H9 (cell line): ENCODE data around the gene PIK3R5. TPM values are rescaled to one million over a fixed set of nuclear protein-coding genes. Genes with fewer than 3 reads are reported as not detected.

Experiments used
- DNase-seq: peaks from one replicate; pipeline ENCODE4 v3.0.0-alpha.2; 2017
- H2AFZ ChIP-seq: one replicate; pipeline ENCODE4 v1.6.1; 2013; ENCODE audit warnings: mild to moderate bottlenecking, low read length, control low read depth, moderate library complexity
- H2AK5ac ChIP-seq: 2 replicates; pipeline ENCODE4 v1.6.1; 2013; ENCODE audit warnings: low read length, control low read depth, mixed read lengths; ENCODE audit not compliant: insufficient read length
- H2BK120ac ChIP-seq: one replicate; pipeline ENCODE4 v1.6.1; 2013; ENCODE audit warnings: low read depth, mild to moderate bottlenecking, low read length, control low read depth, inconsistent platforms; ENCODE audit not compliant: poor library complexity, severe bottlenecking
- H2BK12ac ChIP-seq: 2 replicates; pipeline ENCODE4 v1.6.1; 2013; ENCODE audit warnings: low read length, control low read depth, mixed read lengths, low read depth; ENCODE audit not compliant: insufficient read length
- H2BK15ac ChIP-seq: 2 replicates; pipeline ENCODE4 v1.6.1; 2013; ENCODE audit warnings: low read depth, low read length, control low read depth
- H2BK20ac ChIP-seq: one replicate; pipeline ENCODE4 v1.6.1; 2013; ENCODE audit warnings: low read depth, mild to moderate bottlenecking, low read length, control low read depth, inconsistent platforms; ENCODE audit not compliant: poor library complexity, severe bottlenecking
- H2BK5ac ChIP-seq: 2 replicates; pipeline ENCODE4 v1.6.1; 2013; ENCODE audit warnings: low read length, control low read depth, mixed read lengths; ENCODE audit not compliant: insufficient read length
- H3K14ac ChIP-seq: 2 replicates; pipeline ENCODE4 v1.6.1; 2013; ENCODE audit warnings: low read length, control low read depth; ENCODE audit not compliant: insufficient read depth
- H3K18ac ChIP-seq: 2 replicates; pipeline ENCODE4 v1.6.1; 2013; ENCODE audit warnings: low read depth, mild to moderate bottlenecking, mixed read lengths, low read length, control low read depth; ENCODE audit not compliant: insufficient read length
- H3K23ac ChIP-seq: 2 replicates; pipeline ENCODE4 v1.6.1; 2013; ENCODE audit warnings: low read length, control low read depth, mixed read lengths, low read depth; ENCODE audit not compliant: insufficient read length
- H3K23me2 ChIP-seq: 2 replicates; pipeline ENCODE4 v1.6.1; 2013; ENCODE audit warnings: low read depth, mild to moderate bottlenecking, mixed read lengths, low read length, control low read depth; ENCODE audit not compliant: insufficient read length, poor library complexity, severe bottlenecking
- H3K27ac ChIP-seq: 2 replicates; pipeline ENCODE4 v1.5.1; 2013; ENCODE audit warnings: low read length, control low read depth, mixed read lengths, low read depth; ENCODE audit not compliant: insufficient read length
- H3K27me3 ChIP-seq: 2 replicates; pipeline ENCODE4 v1.6.1; 2013; ENCODE audit warnings: low read length, control low read depth, inconsistent platforms; ENCODE audit not compliant: insufficient read depth
- H3K4ac ChIP-seq: 2 replicates; pipeline ENCODE4 v1.6.1; 2013; ENCODE audit warnings: low read depth, mild to moderate bottlenecking, control low read depth, inconsistent platforms, low read length, moderate library complexity
- H3K4me1 ChIP-seq: 2 replicates; pipeline ENCODE4 v1.6.1; 2013; ENCODE audit warnings: low read length, control low read depth, inconsistent platforms; ENCODE audit not compliant: insufficient read depth
- H3K4me2 ChIP-seq: 2 replicates; pipeline ENCODE4 v1.6.1; 2013; ENCODE audit warnings: low read length, control low read depth, mixed read lengths; ENCODE audit not compliant: insufficient read length, insufficient read depth
- H3K56ac ChIP-seq: 2 replicates; pipeline ENCODE4 v1.6.1; 2013; ENCODE audit warnings: low read depth, mild to moderate bottlenecking, mixed read lengths, low read length, control low read depth; ENCODE audit not compliant: insufficient read length
- H3K79me1 ChIP-seq: 2 replicates; pipeline ENCODE4 v1.6.1; 2013; ENCODE audit warnings: low read depth, mild to moderate bottlenecking, moderate library complexity, low read length, control low read depth, inconsistent platforms; ENCODE audit not compliant: insufficient read depth, poor library complexity, severe bottlenecking
- H3K79me2 ChIP-seq: 2 replicates; pipeline ENCODE4 v1.6.1; 2013; ENCODE audit warnings: low read length, control low read depth, inconsistent platforms; ENCODE audit not compliant: insufficient read depth
- H3K9ac ChIP-seq: 2 replicates; pipeline ENCODE4 v1.6.1; 2013; ENCODE audit warnings: low read length, control low read depth, mixed read lengths; ENCODE audit not compliant: insufficient read length; ENCODE audit errors: extremely low read depth
- H3K9me3 ChIP-seq: one replicate; pipeline ENCODE4 v1.6.1; 2013; ENCODE audit warnings: low read depth, low read length, inconsistent platforms; ENCODE audit not compliant: control insufficient read depth
- H3T11ph ChIP-seq: one replicate; pipeline ENCODE4 v1.6.1; 2013; ENCODE audit warnings: mild to moderate bottlenecking, low read length, control low read depth, inconsistent platforms
- H4K20me1 ChIP-seq: one replicate; pipeline ENCODE4 v1.6.1; 2013; ENCODE audit not compliant: control insufficient read depth, insufficient read length, insufficient read depth
- H4K5ac ChIP-seq: 2 replicates; pipeline ENCODE4 v1.6.1; 2013; ENCODE audit warnings: low read depth, mild to moderate bottlenecking, mixed read lengths, low read length, control low read depth; ENCODE audit not compliant: insufficient read length
- H4K8ac ChIP-seq: replicated peaks from 2 replicates; pipeline ENCODE4 v1.6.1; 2013; ENCODE audit warnings: low read length, control low read depth, mixed read lengths, low read depth; ENCODE audit not compliant: insufficient read length
- H4K91ac ChIP-seq: 2 replicates; pipeline ENCODE4 v1.6.1; 2013; ENCODE audit warnings: low read depth, mild to moderate bottlenecking, moderate library complexity, mixed read lengths, low read length, control low read depth; ENCODE audit not compliant: insufficient read length
- H3K27ac Mint-ChIP-seq, 3 experiments: 2 replicates in 2 of 3; 3 replicates in 1 of 3; pipeline ENCODE4 v1.8.0; 2020 to 2021; ENCODE audit warnings: mixed read lengths in 3 of 3, mild to moderate bottlenecking in 1 of 3, moderate library complexity in 1 of 3
- H3K27me3 Mint-ChIP-seq: 2 replicates; pipeline ENCODE4 v1.8.0; 2021; ENCODE audit warnings: low read depth, mild to moderate bottlenecking, moderate library complexity, mixed read lengths
- H3K36me3 Mint-ChIP-seq, 3 experiments: 2 replicates in 2 of 3; 3 replicates in 1 of 3; pipeline ENCODE4 v1.8.0; 2020 to 2021; ENCODE audit warnings: low read depth in 3 of 3, mixed read lengths in 3 of 3; ENCODE audit not compliant: insufficient read depth in 1 of 3
- H3K4me1 Mint-ChIP-seq, 2 experiments: 2 replicates each; pipeline ENCODE4 v1.8.0; 2020; ENCODE audit warnings: mixed read lengths in 2 of 2
- H3K4me3 Mint-ChIP-seq, 2 experiments: 2 replicates in 1 of 2; 3 replicates in 1 of 2; pipeline ENCODE4 v1.8.0; 2020 to 2021; ENCODE audit warnings: mild to moderate bottlenecking in 2 of 2, mixed read lengths in 2 of 2, moderate library complexity in 1 of 2
- H3K9me3 Mint-ChIP-seq, 2 experiments: 2 replicates in 1 of 2; 3 replicates in 1 of 2; pipeline ENCODE4 v1.8.0; 2020; ENCODE audit warnings: mild to moderate bottlenecking in 2 of 2, mixed read lengths in 2 of 2, moderate library complexity in 1 of 2
- CTCF ChIP-seq: fragments of 200-600 bp; sonication (generic); conservative IDR thresholded peaks from 3 replicates; pipeline ENCODE4 v1.8.0; 2021; ENCODE audit warnings: antibody characterized with exemption, mild to moderate bottlenecking
- WGBS: extraction: QIAGEN DNeasy Blood & Tissue Kit; methylation state at CpG from one replicate; pipeline ENCODE4 v1.1.7; 2013; ENCODE audit warnings: missing lambda C conversion rate, low lambda C conversion rate, mixed read lengths; ENCODE audit not compliant: insufficient read length; ENCODE audit errors: extremely low coverage; 5-methylcytosine and 5-hydroxymethylcytosine counted together
- total RNA-seq: library from RNA; stranded (reverse); gene quantifications from 2 replicates; pipeline ENCODE4 v1.2.1, GENCODE V29; 2021

The PIK3R5 gene
- total RNA-seq, 1 experiment from 2014 or later = 1.4 TPM

GRCh38 chr17:8868092-8868491 lies 97.4 kb downstream of the PIK3R5 start:
- H3K4me1 Mint-ChIP-seq = peaks cover 3 to 6% of the 10 kb centered on the region in 2 experiments; a peak in 2 of 4 replicates
- H3K27me3 Mint-ChIP-seq = peaks cover 14% of the 10 kb centered on the region

More at GRCh38 chr17:8868092-8868491, 97.4 kb downstream of the PIK3R5 start:
- no peak for TF ChIP-seq CTCF
- no peak overlapping the region for H3K9ac ChIP-seq
- no peaks in the 10 kb centered on the region for H3K79me2 ChIP-seq
- no peaks in the 10 kb centered on the region for H3K4me1 ChIP-seq
- no peak overlapping the region for H3K14ac ChIP-seq
- no peak overlapping the region for H3K27ac ChIP-seq
- H2BK15ac ChIP-seq = no peak overlapping the region
- no peak overlapping the region for H3T11ph ChIP-seq
- no peaks in the 10 kb centered on the region for H3K9me3 ChIP-seq
- no peak overlapping the region for H4K91ac ChIP-seq
- no peak overlapping the region for H3K56ac ChIP-seq
- no peak overlapping the region for H2BK20ac ChIP-seq
- H3K4me2 ChIP-seq = no peak overlapping the region
- no peak for DNase-seq
- no peaks in the 10 kb centered on the region for H3K23me2 ChIP-seq
- no peaks in the 10 kb centered on the region; a peak in 1 of 7 replicates for H3K36me3 Mint-ChIP-seq
- no peak overlapping the region for H2AK5ac ChIP-seq
- H3K18ac ChIP-seq = no peak overlapping the region
- no peaks in the 10 kb centered on the region for H3K27me3 ChIP-seq
- no CpG with 5 or more reads among the region's 1 CpG for WGBS
- no peak overlapping the region for H2BK12ac ChIP-seq
- H2BK5ac ChIP-seq = no peak overlapping the region
- H4K8ac ChIP-seq = no peak overlapping the region
- no peak overlapping the region for H2AFZ ChIP-seq
- no peaks in the 10 kb centered on the region for H4K20me1 ChIP-seq
- no peak overlapping the region for H3K4ac ChIP-seq
- H4K5ac ChIP-seq = no peak overlapping the region
- no peak overlapping the region for H2BK120ac ChIP-seq
- H3K79me1 ChIP-seq = no peaks in the 10 kb centered on the region
- H3K27ac Mint-ChIP-seq = no peak overlapping the region
- no peak overlapping the region for H3K23ac ChIP-seq
- no peak overlapping the region for H3K4me3 Mint-ChIP-seq
- no peaks in the 10 kb centered on the region; a peak in 1 of 5 replicates for H3K9me3 Mint-ChIP-seq
